NCI-H1417 treated with DMSO at 0.1 percent for 48 hours (cell line): Measurements from ENCODE around the gene ITLN2.
"Not testable (repeated sequence)": the region's sequence is repeated elsewhere in the genome, so short reads cannot be mapped to it uniquely, and the experiment has no call there.

Experiments
- DNase-seq: peaks from one replicate; lab custom pipeline; 2025; lab: John Stamatoyannopoulos, UW

ITLN2 gene

DNA sequence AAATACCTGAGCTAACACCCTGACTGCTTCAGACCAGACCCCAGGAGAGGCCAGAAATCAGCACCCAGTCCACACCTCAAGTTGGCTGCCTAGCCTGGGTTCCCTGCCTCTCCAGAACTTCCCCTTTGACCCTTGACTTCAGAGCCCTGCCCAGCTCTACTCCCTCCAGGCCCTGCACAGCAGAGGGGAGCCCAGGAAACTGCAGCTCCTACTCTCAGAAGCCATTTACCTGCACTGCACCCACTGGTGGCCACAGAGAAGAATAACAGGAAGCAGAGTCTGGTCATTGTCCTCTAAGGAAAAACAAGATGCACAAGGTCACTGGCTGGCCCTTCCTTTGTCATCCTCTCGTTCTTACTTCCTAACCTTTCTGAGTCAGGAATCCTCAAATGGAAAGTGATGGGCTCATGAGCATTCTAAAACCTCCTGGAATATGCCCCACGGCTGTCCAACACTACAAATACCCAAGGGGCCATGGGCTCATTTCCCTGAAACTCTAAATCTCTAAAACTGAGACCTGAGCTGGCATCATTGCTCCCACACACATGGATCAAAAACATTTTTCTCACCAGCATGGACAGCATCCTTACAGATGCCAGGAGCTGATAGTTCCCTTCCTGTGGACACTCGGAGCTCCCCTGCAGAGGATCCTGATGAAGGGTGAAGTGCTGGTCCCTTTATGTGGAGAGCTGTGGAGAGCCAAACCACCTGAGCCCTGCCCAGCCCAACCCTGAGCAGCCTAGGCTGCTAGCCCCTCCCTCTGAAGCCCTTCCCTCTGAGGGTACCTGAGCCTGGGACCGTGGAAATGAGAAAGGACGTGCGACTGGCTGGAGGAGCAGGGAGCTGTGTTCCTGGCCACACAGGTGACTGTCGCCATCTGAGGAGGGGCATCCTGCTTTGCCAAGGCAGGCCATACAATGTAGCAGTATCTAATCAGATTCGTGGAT lies at the start of gene ITLN2:
ITLN2 (minus strand) TSS at position 652 of the 947 bp plus-strand sequence; CDS start at position 584, 68 bp downstream.
- no peak for DNase-seq

GRCh38 chr1:161001525-161001924 lies 46.9 kb upstream of the ITLN2 start:
- no peak for DNase-seq

GRCh38 chr1:161000736-161001480 lies 46.3 kb upstream of the ITLN2 start:
- no peak for DNase-seq

GRCh38 chr1:160999376-160999775 lies 44.8 kb upstream of the ITLN2 start:
- DNase-seq, result no peak

DNA sequence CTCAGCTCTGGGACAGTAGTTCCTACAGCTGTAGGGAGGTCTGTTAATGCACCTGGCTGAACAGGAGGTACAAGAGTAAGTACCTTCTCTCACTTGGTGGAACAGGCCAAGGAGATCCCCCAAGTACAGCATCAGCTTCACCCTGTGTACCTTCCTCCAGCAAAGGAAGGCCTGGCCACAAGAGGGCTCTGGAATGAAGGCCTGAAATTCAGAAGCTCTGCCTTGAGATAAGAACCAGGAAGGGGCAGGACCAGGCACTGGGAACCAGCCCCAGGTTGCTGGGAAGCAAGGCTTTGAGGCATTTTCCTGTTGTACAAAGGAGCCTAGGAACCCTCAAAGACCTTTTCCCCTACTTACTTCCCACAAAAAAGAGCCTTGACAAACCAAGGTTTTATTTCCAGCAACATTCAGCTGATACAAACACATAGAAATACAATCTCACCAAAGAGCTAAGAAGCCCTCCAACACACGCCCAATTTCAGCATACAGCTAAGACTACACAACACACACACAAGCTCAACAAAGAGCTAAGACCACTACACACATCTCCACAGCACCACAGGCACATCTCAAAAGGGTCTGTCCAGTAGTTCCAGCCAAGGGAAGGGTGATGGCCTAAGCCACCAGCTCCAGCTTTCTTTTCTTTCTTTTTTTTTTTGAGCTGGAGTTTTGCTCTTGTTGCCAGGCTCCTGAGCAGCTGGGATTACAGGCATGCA lies 42.9 kb upstream of the ITLN2 start:
- DNase-seq, result no peak

DNA sequence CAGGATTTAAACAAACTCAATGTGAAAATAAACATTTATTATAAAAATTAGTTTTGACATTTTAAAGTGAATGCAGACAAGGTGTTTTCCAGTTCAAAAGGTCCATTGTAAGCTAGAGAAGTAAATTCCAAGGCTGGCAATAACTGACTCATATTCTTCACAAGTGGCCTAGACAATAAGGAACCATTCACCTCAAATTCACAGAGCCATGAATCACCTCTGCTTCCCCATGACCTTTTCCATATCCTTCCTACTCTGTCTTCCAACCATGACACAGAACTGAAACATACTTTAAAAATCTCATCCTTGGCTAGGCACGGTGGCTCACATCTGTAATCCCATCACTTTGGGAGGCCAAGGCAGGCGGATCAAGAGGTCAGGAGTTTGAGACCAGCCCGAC lies 41.6 kb upstream of the ITLN2 start:
- no peak for DNase-seq

DNA sequence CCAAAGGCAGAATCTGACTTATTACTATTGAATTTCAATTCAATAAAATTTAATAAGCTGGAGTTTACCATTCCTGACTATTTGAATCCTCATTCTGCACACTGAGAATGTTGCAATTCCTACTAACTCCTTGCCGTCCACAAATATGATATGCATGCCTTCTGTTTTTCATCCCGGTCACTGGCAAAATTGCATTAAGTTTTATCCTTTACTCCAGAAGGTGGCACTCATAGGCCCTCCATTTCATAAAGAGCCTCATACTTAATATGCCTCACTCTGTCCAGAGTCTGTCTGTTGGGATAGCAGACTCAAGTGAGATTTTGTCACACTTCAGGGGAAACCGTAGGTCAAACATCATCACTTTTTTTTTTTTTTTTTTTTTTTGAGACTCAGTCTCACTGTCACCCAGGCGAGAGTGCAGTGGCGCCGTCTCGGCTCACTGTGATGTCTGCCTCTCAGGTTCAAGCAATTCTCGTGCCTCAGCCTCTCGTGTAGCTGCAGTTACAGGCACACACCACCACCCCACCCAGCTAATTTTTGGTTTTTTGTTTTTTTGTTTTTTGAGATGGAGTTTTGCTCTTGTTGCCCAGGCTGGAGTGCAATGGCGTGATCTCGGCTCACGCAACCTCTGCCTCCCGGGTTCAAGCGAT lies 39.1 kb upstream of the ITLN2 start:
- no peak for DNase-seq

- not testable (repeated sequence) for DNase-seq
Measured at GRCh38 chr1:160992036-160992435, 37.4 kb upstream of the ITLN2 start.

GRCh38 chr1:160987359-160988050 lies 32.9 kb upstream of the ITLN2 start:
- no peak for DNase-seq

- DNase-seq, result no peak
Measured at GRCh38 chr1:160985723-160986122, 31.1 kb upstream of the ITLN2 start.

GRCh38 chr1:160981584-160982411 lies 27.2 kb upstream of the ITLN2 start:
- no peak for DNase-seq

DNA sequence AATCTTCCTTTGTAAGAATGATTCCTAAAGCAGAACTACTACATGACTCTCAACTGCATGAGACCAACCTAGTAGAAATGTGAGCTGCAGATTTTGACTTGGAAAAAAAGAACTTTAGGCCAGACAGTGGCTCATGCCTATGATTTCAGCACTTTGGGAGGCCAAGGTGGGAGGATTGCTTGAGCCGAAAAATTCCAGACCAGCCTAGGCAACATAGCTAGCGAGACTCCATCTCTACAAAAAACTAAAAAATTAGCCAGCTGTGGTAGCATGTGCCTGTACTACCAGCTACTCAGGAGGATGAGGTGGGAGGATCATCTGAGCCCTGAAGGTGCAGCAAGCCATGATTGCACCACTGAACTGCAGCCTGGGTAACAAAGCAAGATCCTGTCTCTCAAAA lies 24.7 kb upstream of the ITLN2 start:
- DNase-seq, result no peak

DNA sequence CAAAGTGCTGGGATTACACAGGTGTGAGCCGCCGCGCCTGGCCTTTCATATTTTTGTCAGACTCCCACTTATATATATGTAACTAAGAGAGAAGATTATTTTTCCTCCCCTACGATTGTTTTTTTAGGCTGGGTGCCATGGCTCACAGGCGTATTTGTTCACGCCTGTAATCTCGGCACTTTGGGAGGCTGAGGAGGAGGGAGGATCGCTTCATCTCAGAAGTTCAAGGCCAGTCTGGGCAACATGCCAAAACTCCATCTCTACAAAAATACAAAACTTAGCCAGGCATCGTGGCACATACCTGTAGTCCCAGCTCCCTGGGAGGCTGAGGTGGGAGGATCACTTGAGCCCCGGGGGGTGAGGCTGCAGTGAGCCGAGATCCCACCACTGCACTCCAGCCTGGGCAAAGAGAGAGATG lies 23.9 kb upstream of the ITLN2 start:
- DNase-seq, result no peak

- DNase-seq, result no peak
Measured at GRCh38 chr1:160975026-160975425, 20.4 kb upstream of the ITLN2 start.

DNA sequence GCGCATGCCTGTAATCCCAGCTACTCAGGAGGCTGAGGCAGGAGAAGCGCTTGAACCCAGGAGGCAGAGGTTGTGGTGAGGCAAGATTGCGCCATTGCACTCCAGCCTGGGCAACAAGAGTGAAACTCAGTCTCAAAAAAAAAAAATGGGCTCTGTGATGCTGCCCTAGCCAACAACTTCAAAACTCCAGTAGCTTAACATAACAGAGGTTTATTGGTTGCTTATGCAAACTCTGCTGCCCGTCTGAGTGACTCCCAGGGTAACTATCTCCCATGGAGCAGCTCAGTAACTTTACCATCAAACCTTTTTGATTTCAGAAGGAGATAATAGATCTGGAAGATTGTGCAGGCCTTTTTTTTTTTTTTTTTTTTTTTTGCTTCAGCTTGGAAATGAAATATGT lies 18.9 kb upstream of the ITLN2 start:
- no peak for DNase-seq

GRCh38 chr1:160972939-160973338 lies 18.3 kb upstream of the ITLN2 start:
- no peak for DNase-seq

DNA sequence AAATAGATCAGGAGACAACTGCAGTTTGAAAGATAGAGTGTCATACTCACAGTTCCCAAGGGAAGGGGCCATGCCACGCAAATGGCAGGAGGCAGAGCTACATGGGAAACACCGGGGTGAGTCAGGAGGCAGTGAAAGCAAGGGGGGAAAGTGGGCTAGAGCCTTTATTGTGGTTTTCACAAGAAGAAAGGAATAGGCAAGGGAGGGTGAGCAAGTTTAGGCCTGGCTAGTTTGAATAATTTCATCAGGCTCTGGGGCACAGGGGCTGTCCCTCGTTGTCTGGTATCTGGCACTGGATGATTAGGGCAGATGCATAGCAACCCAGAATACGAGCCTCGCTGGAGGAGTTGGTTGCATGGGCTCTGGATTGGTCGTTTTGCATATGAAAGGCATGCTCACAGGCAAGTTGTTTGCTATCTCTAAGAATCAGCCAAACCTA lies 17.0 kb upstream of the ITLN2 start:
- no peak for DNase-seq

GRCh38 chr1:160963521-160963920 lies 8.9 kb upstream of the ITLN2 start:
- DNase-seq, result no peak

DNA sequence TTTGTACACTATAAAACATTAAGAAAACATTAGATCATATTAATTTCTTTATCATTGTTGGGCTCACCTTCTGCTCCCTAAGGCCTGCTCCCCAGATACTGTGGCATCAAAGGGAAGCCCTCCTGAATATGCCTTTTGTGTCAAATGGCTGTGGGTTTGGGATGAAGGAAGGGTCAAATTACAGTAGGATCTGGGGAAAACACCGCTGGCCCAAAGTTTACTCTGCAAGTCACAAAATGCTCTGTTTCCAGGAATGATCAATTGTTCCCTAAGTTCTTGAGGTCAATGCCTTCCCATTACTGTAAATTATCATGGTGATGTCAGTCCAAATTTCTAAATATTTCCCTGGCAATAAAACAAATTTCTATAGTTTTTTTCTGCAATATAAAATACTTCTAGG lies 6.8 kb upstream of the ITLN2 start:
- no peak for DNase-seq

DNA sequence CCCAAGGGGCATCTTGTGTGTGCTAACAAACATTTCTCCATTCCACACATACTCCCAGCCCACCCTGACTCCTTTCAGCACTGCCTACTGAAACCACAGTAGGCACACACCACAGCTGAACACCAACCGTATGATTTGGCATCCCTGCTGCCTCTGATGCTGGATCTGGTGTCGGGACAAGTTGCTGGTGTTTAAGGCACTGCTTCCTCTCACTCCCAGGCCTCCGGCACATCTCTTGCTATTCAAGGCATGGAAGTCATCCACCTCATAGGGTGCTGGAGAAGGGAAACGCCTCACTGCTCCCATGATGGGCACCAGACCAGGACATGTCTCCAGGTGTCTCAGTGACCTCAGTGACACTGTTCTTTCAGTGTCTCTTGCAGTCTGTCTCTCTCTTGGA lies 2.4 kb upstream of the ITLN2 start:
- DNase-seq, result no peak
